Sigmoid colon (tissue), 7 donors: ENCODE results near the gene RCE1. TPM values are rescaled to one million over a fixed set of nuclear protein-coding genes. Genes with fewer than 3 reads are reported as not detected.
A peak's percentile ranks its signal among the peaks of the same experiment; 100 is the strongest.

ENCODE experiments used
- DNase-seq: peaks from one replicate; pipeline ENCODE4 v3.0.0-alpha.2; 2019
- H3K27ac ChIP-seq, 4 donors: fragments of 200-600 bp; sonication (generic); one replicate each; pipeline ENCODE4 v1.5.1; 2016 to 2019; ENCODE audit warnings: mild to moderate bottlenecking in 1 of 4
- H3K27me3 ChIP-seq, 3 donors: fragments of 200-600 bp; sonication (generic); one replicate each; pipeline ENCODE4 v1.5.1; 2019; ENCODE audit warnings: mild to moderate bottlenecking in 1 of 3
- H3K36me3 ChIP-seq, 4 donors: fragments of 200-600 bp; sonication (generic); one replicate each; pipeline ENCODE4 v1.5.1; 2016 to 2019
- H3K4me1 ChIP-seq, 4 donors: fragments of 200-600 bp; sonication (generic); one replicate each; pipeline ENCODE4 v1.5.1; 2017 to 2019
- H3K4me3 ChIP-seq, 4 donors: fragments of 200-600 bp; sonication (generic); one replicate each; pipeline ENCODE4 v1.5.1; 2017 to 2019; ENCODE audit warnings: mild to moderate bottlenecking in 2 of 4, moderate library complexity in 1 of 4
- H3K9me3 ChIP-seq, 4 donors: fragments of 200-600 bp in 3 of 4; sonication (generic) in 3 of 4; one replicate each; pipeline versions ENCODE4 v1.5.1 to v1.6.1; 2013 to 2019
- CTCF ChIP-seq, 4 experiments: fragments of 450-650 bp in 3 of 4; fragments of 200-600 bp in 1 of 4; IDR thresholded peaks; one replicate each; pipeline ENCODE4 v1.5.1; 2016 to 2019; ENCODE audit warnings: antibody characterized with exemption in 4 of 4, mild to moderate bottlenecking in 3 of 4, moderate library complexity in 2 of 4
- EP300 ChIP-seq, 4 donors: sonication (generic); formaldehyde crosslinking; IDR thresholded peaks; one replicate each; pipeline ENCODE4 v1.6.1; 2017; ENCODE audit warnings: antibody characterized with exemption in 4 of 4
- POLR2A ChIP-seq, 2 donors: fragments of 450-650 bp; IDR thresholded peaks; one replicate each; pipeline ENCODE4 v1.6.1; 2016; ENCODE audit warnings: antibody characterized with exemption in 2 of 2, mild to moderate bottlenecking in 2 of 2, moderate library complexity in 2 of 2
- POLR2AphosphoS5 ChIP-seq, 4 donors: sonication (generic); formaldehyde crosslinking; IDR thresholded peaks; one replicate each; pipeline ENCODE4 v1.6.1; 2017; ENCODE audit warnings: antibody characterized with exemption in 4 of 4
- WGBS, 2 donors: extraction: QIAGEN DNeasy Blood & Tissue Kit; methylation state at CpG; one replicate each; pipeline ENCODE4 v1.1.7; 2013; 5-methylcytosine and 5-hydroxymethylcytosine counted together
- intact Hi-C: fragments of 100-400 bp; cut with DNase I; formaldehyde crosslinking; loops from one replicate; pipeline ENCODE4 v1.15.1; 2023
- polyA plus RNA-seq, 3 donors: library from polyadenylated mRNA; stranded (reverse); fragments of 200-250 nt; gene quantifications; one replicate each; pipeline ENCODE4 v1.2.3, GENCODE V29; 2013
- total RNA-seq, 4 donors: library from RNA; depleted of rRNA; stranded (reverse); fragments of >200 nt; gene quantifications; one replicate each; pipeline ENCODE4 v1.1.0, GENCODE V29; 2016
- donor health status: healthy with polysubstance abuse.
- donor health status: Bipolar disorder and iron deficiency.
- donor health status: healthy.

RCE1 gene
- total and polyA plus RNA-seq, 7 donors = 6.1 to 23.0 (median 8.4) TPM

- WGBS, 2 donors = 92 to 95% methylated on average over 30 of the region's 30 CpGs
- Histone ChIP-seq H3K27ac (no peak overlapping the region), H3K9me3 (no peaks in the 10 kb centered on the region), H3K4me1 (peaks cover 0 to 6% (median 3%) of the 10 kb centered on the region in 4 donors), H3K4me3 (no peak overlapping the region), H3K27me3 (no peaks in the 10 kb centered on the region), H3K36me3 (no peaks in the 10 kb centered on the region)
- no peak for TF ChIP-seq EP300 (IDR thresholded peaks at IDR 0.05)
- no peak for TF ChIP-seq POLR2AphosphoS5 (IDR thresholded peaks at IDR 0.05)
- TF ChIP-seq POLR2A (IDR thresholded peaks at IDR 0.05) = no peak
- DNase-seq = peak; percentile 63
- intact Hi-C loops = no loop called here
These were observed 18.7 kb downstream of the RCE1 start for GRCh38 chr11:66861774-66862558.

GRCh38 chr11:66862559-66863037 is 19.4 kb downstream of the RCE1 start:
- WGBS, 2 donors = 91 to 95% methylated on average over 11 of the region's 11 CpGs
- intact Hi-C loops = no loop called here

GRCh38 chr11:66863428-66864125 is 20.3 kb downstream of the RCE1 start:
- H3K9me3 ChIP-seq = no peaks in the 10 kb centered on the region
- H3K4me1 ChIP-seq = no peaks in the 10 kb centered on the region
- no peak for DNase-seq
- no peak for TF ChIP-seq EP300 (IDR thresholded peaks at IDR 0.05)
- TF ChIP-seq POLR2AphosphoS5 (IDR thresholded peaks at IDR 0.05) = no peak
- TF ChIP-seq CTCF (IDR thresholded peaks at IDR 0.05) = no peak
- TF ChIP-seq POLR2A (IDR thresholded peaks at IDR 0.05) = no peak
- no peak overlapping the region for H3K4me3 ChIP-seq
- no peak overlapping the region for H3K27ac ChIP-seq
- no peaks in the 10 kb centered on the region for H3K36me3 ChIP-seq
- WGBS, 2 donors = 40 to 85% methylated on average over 31 of the region's 31 CpGs
- intact Hi-C loops = no loop called here
- H3K27me3 ChIP-seq = no peaks in the 10 kb centered on the region

More at GRCh38 chr11:66862559-66863037, 19.4 kb downstream of the RCE1 start:
- TF ChIP-seq CTCF (IDR thresholded peaks at IDR 0.05) (no peak), POLR2AphosphoS5 (IDR thresholded peaks at IDR 0.05) (no peak), EP300 (IDR thresholded peaks at IDR 0.05) (no peak), POLR2A (IDR thresholded peaks at IDR 0.05) (no peak)
- H3K4me1 ChIP-seq = peaks cover 0 to under 1% (median 0%) of the 10 kb centered on the region in 4 donors
- H3K27me3 ChIP-seq = no peaks in the 10 kb centered on the region
- peak; percentile 63 for DNase-seq
- no peaks in the 10 kb centered on the region for H3K9me3 ChIP-seq
- no peaks in the 10 kb centered on the region for H3K36me3 ChIP-seq
- no peak overlapping the region for H3K4me3 ChIP-seq
- no peak overlapping the region for H3K27ac ChIP-seq

GRCh38 chr11:66864172-66864901 is 21.1 kb downstream of the RCE1 start:
- TF ChIP-seq CTCF (IDR thresholded peaks at IDR 0.05) (no peak), POLR2A (IDR thresholded peaks at IDR 0.05) (no peak), EP300 (IDR thresholded peaks at IDR 0.05) (no peak), POLR2AphosphoS5 (IDR thresholded peaks at IDR 0.05) (no peak)
- intact Hi-C loops = no loop called here
- Histone ChIP-seq H3K9me3 (no peaks in the 10 kb centered on the region), H3K4me1 (no peaks in the 10 kb centered on the region), H3K36me3 (no peaks in the 10 kb centered on the region), H3K27me3 (no peaks in the 10 kb centered on the region), H3K4me3 (no peak overlapping the region), H3K27ac (no peak overlapping the region)
- no peak for DNase-seq
- WGBS, 2 donors = 24 to 70% methylated on average over 35 of the region's 35 CpGs
